ENCODE measurements around the gene RGSL1.

Gene RGSL1

GRCh38 chr1:182587093-182587492, 137.1 kb downstream of the RGSL1 start:
- DNase-seq (ENCODE audit: insufficient read length, low spot score) (no peak), FAIRE-seq (no peak)
- TF ChIP-seq, protein P1, sequence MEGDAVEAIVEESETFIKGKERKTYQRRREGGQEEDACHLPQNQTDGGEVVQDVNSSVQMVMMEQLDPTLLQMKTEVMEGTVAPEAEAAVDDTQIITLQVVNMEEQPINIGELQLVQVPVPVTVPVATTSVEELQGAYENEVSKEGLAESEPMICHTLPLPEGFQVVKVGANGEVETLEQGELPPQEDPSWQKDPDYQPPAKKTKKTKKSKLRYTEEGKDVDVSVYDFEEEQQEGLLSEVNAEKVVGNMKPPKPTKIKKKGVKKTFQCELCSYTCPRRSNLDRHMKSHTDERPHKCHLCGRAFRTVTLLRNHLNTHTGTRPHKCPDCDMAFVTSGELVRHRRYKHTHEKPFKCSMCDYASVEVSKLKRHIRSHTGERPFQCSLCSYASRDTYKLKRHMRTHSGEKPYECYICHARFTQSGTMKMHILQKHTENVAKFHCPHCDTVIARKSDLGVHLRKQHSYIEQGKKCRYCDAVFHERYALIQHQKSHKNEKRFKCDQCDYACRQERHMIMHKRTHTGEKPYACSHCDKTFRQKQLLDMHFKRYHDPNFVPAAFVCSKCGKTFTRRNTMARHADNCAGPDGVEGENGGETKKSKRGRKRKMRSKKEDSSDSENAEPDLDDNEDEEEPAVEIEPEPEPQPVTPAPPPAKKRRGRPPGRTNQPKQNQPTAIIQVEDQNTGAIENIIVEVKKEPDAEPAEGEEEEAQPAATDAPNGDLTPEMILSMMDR (IDR thresholded peaks at IDR 0.05; ENCODE audit: insufficient read depth, missing control alignments), result no peak

- FAIRE-seq, result peak; percentile 46
- no peak for DNase-seq (ENCODE audit: insufficient read length, low spot score)
- TF ChIP-seq, protein P1 (IDR thresholded peaks at IDR 0.05; ENCODE audit: insufficient read depth, missing control alignments), result no peak
These were observed 137.9 kb downstream of the RGSL1 start for GRCh38 chr1:182587666-182588499.

GRCh38 chr1:182588500-182589396, 138.8 kb downstream of the RGSL1 start, which contains the start of gene RNASEL:
Gene RNASEL, minus strand, starts transcription at chr1:182589256. Its CDS starts 2,450 bp downstream, at chr1:182586806.
- TF ChIP-seq, protein P1 (IDR thresholded peaks at IDR 0.05; ENCODE audit: insufficient read depth, missing control alignments), result no peak
- FAIRE-seq, result no peak
- DNase-seq (ENCODE audit: insufficient read length, low spot score), result no peak

DNA sequence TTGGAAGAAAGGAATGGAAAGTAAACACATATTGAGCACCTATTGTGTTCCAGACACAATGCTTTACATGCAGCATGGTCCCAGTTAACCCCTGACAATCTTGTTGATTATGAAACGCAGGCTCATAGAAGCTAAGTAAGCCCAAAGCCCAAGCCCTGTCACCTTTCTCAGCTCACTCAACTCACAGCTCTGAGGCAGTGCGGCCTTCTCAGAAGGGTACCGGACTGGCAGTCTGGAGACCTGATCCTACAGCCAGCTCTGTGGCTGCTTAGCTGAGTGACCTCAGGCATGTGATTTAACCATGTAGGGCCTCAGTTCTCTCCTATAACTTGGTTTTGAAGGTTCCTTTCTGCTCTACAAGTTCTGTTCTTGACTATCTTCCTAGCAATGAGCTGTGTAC, 139.6 kb downstream of the RGSL1 start:
- FAIRE-seq (no peak), DNase-seq (ENCODE audit: insufficient read length, low spot score) (no peak)
- TF ChIP-seq, protein P1 (IDR thresholded peaks at IDR 0.05; ENCODE audit: insufficient read depth, missing control alignments), result no peak

- DNase-seq (ENCODE audit: insufficient read length, low spot score) (no peak), FAIRE-seq (no peak)
- TF ChIP-seq, protein P1 (IDR thresholded peaks at IDR 0.05; ENCODE audit: insufficient read depth, missing control alignments), result no peak
These were observed 140.0 kb downstream of the RGSL1 start for GRCh38 chr1:182589931-182590330.

- FAIRE-seq (peak; percentile 77), DNase-seq (ENCODE audit: insufficient read length, low spot score) (peak; percentile 81)
- TF ChIP-seq, protein P1 (IDR thresholded peaks at IDR 0.05; ENCODE audit: insufficient read depth, missing control alignments), result peak; percentile 99
These were observed 145.8 kb downstream of the RGSL1 start for GRCh38 chr1:182595641-182596240.

All from D721Med (cell line).